CD4-positive, alpha-beta T cell treated with Interleukin-4 for 1 hour (primary cell): Measurements from ENCODE around the gene TBC1D8.

Experiments used
- DNase-seq, 2 donors: peaks; one replicate each; pipeline ENCODE4 v3.0.0-alpha.2; 2020 to 2022

Gene TBC1D8

GRCh38 chr2:100976061-100976460 is 175.1 kb downstream of the TBC1D8 start:
- DNase-seq: no peak

DNA sequence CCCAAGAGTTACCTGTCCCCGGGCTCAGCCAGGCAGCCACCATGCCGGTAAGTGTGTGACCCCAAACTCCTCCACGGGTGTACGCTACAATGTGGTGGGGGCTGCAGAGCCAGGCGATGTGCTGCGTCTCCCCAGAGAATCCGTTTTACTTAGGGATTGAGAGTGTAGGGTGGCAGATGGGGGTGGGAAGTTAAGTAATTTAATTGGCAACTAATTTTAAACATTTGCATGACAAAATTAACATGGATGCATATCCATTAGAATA is 175.7 kb downstream of the TBC1D8 start:
- DNase-seq: no peak

DNA sequence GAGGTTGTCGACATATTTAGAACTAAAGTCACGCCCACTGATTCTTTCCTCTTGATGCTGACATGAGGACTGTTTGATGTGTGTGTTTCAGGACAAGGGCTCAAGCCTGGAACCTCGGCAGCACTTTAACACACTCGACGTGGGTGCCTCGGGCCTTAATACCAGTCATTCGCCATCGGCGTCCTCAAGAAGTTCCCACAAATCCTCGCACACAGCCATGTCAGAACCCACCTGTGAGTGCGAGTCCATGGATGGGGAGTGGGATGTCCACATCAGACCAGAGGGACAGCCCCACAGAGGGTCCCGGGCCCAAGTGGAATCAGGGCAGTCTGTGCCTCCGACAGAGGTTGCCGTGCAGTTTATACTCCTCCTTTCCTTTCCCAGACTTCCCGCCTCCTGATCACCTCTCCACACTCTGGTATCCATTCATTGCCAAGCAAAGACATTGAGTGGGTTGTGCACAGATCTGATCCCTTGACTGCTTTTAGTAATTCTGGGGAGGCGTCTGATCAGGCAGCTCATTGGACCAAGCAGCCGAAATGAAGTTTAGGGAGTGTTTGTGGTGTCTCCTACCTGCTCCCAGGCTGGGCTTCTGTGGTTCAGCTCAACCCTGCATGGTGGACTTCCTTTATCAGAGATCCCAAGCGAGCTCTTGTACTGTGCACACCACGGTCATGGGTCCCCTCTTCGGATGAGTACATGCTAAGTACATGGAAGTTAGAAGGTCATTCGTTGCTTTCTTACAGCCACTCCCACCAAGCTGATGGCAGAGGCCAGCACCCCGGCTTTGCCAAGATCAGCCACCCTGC is 176.3 kb downstream of the TBC1D8 start:
- no peak for DNase-seq

GRCh38 chr2:100972452-100972851 is 178.7 kb downstream of the TBC1D8 start:
- DNase-seq: no peak

GRCh38 chr2:100971221-100971620 is 180.0 kb downstream of the TBC1D8 start:
- no peak for DNase-seq

DNA sequence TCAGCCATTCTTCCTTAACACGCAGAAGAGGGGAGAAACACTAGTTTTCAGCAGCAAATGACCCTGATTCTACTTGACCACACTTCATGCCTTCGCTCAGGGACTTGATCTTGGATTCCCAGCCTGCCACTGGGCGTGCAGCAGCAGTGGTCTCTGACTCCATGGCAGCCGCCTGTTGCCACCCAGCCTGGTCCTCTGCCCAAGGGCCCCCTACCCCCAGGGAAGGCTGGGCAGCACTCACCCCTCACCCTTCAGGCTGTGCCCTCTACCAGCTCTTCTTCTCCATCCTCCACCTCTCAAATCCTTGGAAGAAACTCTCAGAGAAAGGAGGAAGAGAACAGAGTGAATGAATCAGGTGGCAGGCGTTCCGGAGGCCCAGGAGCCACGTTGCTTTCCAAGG is 181.2 kb downstream of the TBC1D8 start:
- DNase-seq: no peak

GRCh38 chr2:100968146-100969145 is 182.7 kb downstream of the TBC1D8 start:
- no peak for DNase-seq

DNA sequence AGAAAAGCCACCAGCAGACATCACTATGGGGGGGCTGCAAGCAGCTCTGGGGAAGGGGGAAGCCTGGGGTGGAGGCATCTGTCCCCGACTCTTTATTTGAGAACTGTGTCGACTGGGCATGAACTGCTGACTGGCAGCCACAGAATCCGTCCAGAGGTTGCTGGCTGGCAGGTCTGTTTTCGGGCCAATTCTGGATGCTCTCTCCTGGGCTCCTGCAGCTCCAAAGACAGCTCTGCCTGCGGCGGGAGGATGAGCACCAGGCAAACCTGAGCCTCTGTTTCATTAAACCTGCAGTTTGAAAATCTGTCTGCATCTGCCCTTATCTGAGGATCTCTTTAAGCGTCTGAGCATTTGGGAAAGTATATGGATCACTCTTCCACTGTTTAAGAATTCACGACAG is 183.5 kb downstream of the TBC1D8 start:
- no peak for DNase-seq

DNA sequence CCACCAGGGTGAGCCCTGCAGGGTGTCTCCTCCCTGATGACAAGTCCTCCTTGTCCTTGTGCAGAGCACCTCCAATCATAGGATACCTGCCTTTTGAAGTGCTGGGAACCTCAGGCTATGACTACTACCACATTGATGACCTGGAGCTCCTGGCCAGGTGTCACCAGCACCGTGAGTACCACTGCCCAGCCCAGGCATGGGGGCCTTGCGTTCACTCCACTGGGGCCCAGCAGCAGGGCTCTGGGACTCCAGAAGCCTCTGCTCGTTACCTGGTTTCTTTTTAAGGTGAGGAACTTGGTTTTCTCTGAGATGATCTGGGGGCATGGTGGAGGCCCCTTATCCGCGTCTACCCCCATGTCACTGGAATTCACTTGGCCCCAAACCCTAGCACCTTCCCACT is 185.6 kb downstream of the TBC1D8 start:
- no peak for DNase-seq

DNA sequence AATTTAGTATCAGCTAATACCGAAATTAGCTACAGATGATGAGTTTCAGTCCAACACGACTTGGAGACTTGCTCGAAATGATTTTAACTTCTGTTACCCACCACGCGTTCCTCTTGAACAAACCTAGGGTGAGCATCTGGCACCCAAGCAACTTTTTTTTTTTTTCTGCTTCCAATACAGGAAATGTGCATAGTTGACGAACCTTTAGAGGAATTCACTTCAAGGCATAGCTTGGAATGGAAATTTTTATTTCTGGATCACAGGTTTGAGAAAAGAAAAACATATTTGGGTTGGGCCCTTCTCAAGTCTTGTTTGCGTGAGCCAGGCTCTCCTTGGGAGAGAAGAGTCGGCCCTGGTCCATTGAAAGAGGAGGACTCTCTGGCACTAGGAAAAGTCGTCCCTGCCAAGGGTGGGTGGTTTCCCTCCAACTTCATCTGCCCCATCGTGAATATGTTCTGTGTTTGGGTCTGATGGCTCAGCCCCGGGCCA is 186.5 kb downstream of the TBC1D8 start:
- no peak for DNase-seq

DNA sequence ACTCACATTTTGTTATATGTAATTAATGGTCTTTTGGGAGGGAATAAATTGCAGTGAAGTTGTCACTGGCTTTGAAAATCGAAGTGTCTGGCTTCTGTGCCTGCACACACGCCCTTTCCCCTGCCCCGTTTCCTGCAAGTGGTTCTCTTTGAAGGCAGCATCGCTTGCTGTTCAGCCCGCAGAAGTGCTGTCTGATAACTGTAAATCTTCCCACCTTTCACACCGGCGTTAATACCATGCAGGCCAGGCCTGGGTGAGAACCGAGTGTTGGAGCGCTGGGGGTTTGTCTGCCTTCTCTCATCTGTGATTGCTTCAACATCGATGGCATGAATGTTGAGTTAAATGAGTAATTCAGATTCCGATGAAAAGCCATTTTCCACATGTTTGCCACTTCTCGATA is 187.0 kb downstream of the TBC1D8 start:
- no peak for DNase-seq

DNA sequence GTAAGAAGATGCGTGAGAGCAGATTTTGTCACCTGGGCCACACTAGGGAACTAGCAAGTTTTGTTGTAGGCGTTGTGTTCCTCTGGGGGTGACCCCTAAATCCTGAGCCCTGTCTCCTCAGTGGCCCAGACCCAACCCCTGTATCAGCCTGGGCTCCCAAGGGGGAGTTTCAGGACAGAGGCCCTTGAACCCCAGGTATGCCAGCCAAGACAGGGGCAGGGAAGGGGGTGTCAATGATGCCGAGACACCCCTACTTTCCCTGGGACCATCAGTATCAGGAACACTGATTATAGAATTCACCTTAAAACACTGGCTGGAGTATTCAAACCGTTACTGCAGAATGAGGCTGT is 188.2 kb downstream of the TBC1D8 start:
- no peak for DNase-seq

GRCh38 chr2:100962366-100963025 is 188.7 kb downstream of the TBC1D8 start:
- no peak for DNase-seq

DNA sequence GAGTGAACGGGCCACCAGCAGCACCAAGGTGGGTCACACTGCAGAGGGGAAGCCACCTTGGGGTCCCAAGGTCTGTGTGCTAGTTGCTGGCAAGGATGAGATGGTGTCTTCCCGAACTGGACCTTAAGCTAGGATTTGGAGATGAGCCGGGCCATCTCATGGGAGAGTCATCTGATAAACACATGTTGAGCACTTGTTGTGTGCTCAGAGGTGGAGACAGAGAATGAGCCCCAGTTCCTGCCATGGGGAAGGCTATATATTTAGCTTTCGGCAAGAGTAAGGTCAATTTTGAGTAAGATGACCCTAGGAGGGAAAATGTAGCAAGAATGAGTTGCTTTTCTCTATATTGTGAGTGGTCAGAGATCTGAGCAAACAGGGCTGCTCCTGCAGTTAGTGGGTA is 190.5 kb downstream of the TBC1D8 start:
- no peak for DNase-seq

DNA sequence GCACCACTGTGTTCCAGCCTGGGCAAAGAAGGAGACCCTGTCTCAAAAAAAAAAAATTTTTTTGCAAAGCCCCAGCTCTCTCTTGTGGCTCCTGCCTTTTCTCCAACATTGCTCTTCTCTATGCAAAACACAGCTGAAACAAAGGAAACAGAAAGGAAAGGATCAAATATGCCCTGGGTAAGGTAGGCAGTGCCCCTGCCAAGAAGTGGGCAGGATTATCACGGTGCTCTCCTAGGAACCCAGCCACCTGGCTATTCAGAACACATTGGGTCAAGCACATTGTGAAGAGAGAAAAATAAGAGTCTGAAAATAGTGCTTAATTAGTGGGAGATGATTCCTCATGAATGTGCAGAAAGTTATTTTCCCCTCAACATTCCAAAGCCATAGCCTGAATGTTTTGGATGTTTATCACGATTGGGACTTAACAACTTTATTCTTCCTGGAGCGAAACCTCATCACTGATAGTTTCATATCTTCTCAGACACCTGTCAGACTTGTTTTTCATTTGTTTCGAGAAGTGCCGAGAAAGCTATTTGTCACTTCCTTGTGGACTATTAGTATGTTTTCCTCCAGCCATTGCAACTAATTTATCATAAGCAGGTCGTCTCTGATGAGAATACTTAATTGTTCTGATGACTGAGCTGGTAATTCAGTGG is 191.8 kb downstream of the TBC1D8 start:
- DNase-seq: no peak

GRCh38 chr2:100957996-100958653 is 193.1 kb downstream of the TBC1D8 start:
- no peak for DNase-seq
